ENCODE data around the gene POLR3H. TPM values are rescaled to one million over a fixed set of nuclear protein-coding genes. Genes with fewer than 3 reads are reported as not detected.

Gene POLR3H
- total RNA-seq, 2 donors from 2014 or later = 27.8 to 29.1 TPM

GRCh38 chr22:41499624-41500280 lies 44.5 kb downstream of the POLR3H start:
- 82% methylated on average over 10 of the region's 10 CpGs for WGBS
- Histone ChIP-seq H3K9me3 (no peaks in the 10 kb centered on the region), H3K4me1 (replicated peaks) (no peaks in the 10 kb centered on the region), H3K36me3 (no peaks in the 10 kb centered on the region), H3K27me3 (replicated peaks; ENCODE audit: insufficient read depth) (no peaks in the 10 kb centered on the region), H3K4me3 (no peak overlapping the region), H3K27ac (no peak overlapping the region)
- TF ChIP-seq POLR2AphosphoS5 (IDR thresholded peaks at IDR 0.05) (no peak), CTCF (IDR thresholded peaks at IDR 0.05) (no peak), POLR2A (IDR thresholded peaks at IDR 0.05) (no peak)
- no peak for DNase-seq (ENCODE audit: low spot score)
- intact Hi-C loops (cut with DNase I) = no loop called here

- TF ChIP-seq POLR2AphosphoS5 (IDR thresholded peaks at IDR 0.05) (no peak), CTCF (IDR thresholded peaks at IDR 0.05) (no peak), POLR2A (IDR thresholded peaks at IDR 0.05) (no peak)
- no peak for DNase-seq (ENCODE audit: low spot score)
- H3K9me3 ChIP-seq = no peaks in the 10 kb centered on the region
- H3K4me1 ChIP-seq (replicated peaks) = no peaks in the 10 kb centered on the region
- no peak overlapping the region for H3K27ac ChIP-seq
- H3K4me3 ChIP-seq = no peak overlapping the region
- H3K27me3 ChIP-seq (replicated peaks; ENCODE audit: insufficient read depth) = no peaks in the 10 kb centered on the region
- no peaks in the 10 kb centered on the region for H3K36me3 ChIP-seq
- intact Hi-C loops (cut with DNase I) = no loop called here
- 53% methylated on average over 6 of the region's 6 CpGs for WGBS
Observed at GRCh38 chr22:41498303-41498835, 45.9 kb downstream of the POLR3H start.

GRCh38 chr22:41491374-41492100 lies 52.7 kb downstream of the POLR3H start:
- H3K27ac ChIP-seq = peak overlapping the region in 1 of 2 donors; percentile 25
- H3K4me1 ChIP-seq (replicated peaks) = no peaks in the 10 kb centered on the region
- no peak overlapping the region for H3K4me3 ChIP-seq
- H3K36me3 ChIP-seq = no peaks in the 10 kb centered on the region
- no peaks in the 10 kb centered on the region for H3K9me3 ChIP-seq
- no peak for DNase-seq (ENCODE audit: low spot score)
- intact Hi-C loops (cut with DNase I) = no loop called here
- no peaks in the 10 kb centered on the region for H3K27me3 ChIP-seq (replicated peaks; ENCODE audit: insufficient read depth)
- 58% methylated on average over 5 of the region's 5 CpGs for WGBS
- TF ChIP-seq POLR2AphosphoS5 (IDR thresholded peaks at IDR 0.05) (peak; percentile 33), CTCF (IDR thresholded peaks at IDR 0.05) (no peak)

- intact Hi-C loops (cut with DNase I) = no loop called here
- no peak for DNase-seq (ENCODE audit: low spot score)
- H3K36me3 ChIP-seq = no peaks in the 10 kb centered on the region
- H3K9me3 ChIP-seq = no peaks in the 10 kb centered on the region
- no peaks in the 10 kb centered on the region for H3K4me1 ChIP-seq (replicated peaks)
- no peak overlapping the region for H3K4me3 ChIP-seq
- TF ChIP-seq POLR2AphosphoS5 (IDR thresholded peaks at IDR 0.05) (no peak), CTCF (IDR thresholded peaks at IDR 0.05) (no peak), POLR2A (IDR thresholded peaks at IDR 0.05) (no peak)
- no peaks in the 10 kb centered on the region for H3K27me3 ChIP-seq (replicated peaks; ENCODE audit: insufficient read depth)
- WGBS = 79% methylated on average over 3 of the region's 3 CpGs
- H3K27ac ChIP-seq = no peak overlapping the region
Observed at GRCh38 chr22:41488596-41489385, 55.5 kb downstream of the POLR3H start.
